K562 (cell line): ENCODE measurements around the gene CLASP1. TPM values are rescaled to one million over a fixed set of nuclear protein-coding genes. Genes with fewer than 3 reads are reported as not detected.

ENCODE experiments used
- ATF7 ChIP-seq: fragments of 450-650 bp; IDR thresholded peaks from 2 replicates; pipeline ENCODE4 v1.7.1; 2014; ENCODE audit warnings: mild to moderate bottlenecking, moderate library complexity
- HBP1 ChIP-seq: fragments of 450-650 bp; formaldehyde crosslinking; IDR thresholded peaks from 2 replicates; pipeline ENCODE4 v1.4.0; 2022; ENCODE audit warnings: missing genetic modification characterization
- KAT2B ChIP-seq: IDR thresholded peaks from one replicate; pipeline ENCODE4 v1.6.1; 2012; ENCODE audit warnings: low read depth, mild to moderate bottlenecking, control low read depth, inconsistent platforms, low read length, moderate library complexity
- KLF13 ChIP-seq: fragments of 450-650 bp; IDR thresholded peaks from 2 replicates; pipeline ENCODE4 v1.6.1; 2016; ENCODE audit warnings: missing genetic modification characterization, low read depth, mild to moderate bottlenecking, missing compliant biosample characterization, moderate library complexity, borderline replicate concordance
- MED1 ChIP-seq: sonication (generic); formaldehyde crosslinking; IDR thresholded peaks from 2 replicates; pipeline ENCODE4 v1.8.1; 2023; ENCODE audit warnings: missing genetic modification reagents, borderline replicate concordance
- NRF1 ChIP-seq, 2 experiments: fragments of 450-650 bp; IDR thresholded peaks in 1 of 2; conservative IDR thresholded peaks in 1 of 2; 2 replicates each; pipeline ENCODE4 v1.6.1; 2014; ENCODE audit warnings: mild to moderate bottlenecking in 2 of 2
- POLR2AphosphoS5 ChIP-seq: IDR thresholded peaks from 2 replicates; pipeline ENCODE4 v1.6.1; 2011; ENCODE audit warnings: mild to moderate bottlenecking, low read depth, low read length, moderate library complexity; ENCODE audit not compliant: control insufficient read depth, insufficient read depth
- TAF7 ChIP-seq: fragments of 450-650 bp; IDR thresholded peaks from 2 replicates; pipeline ENCODE4 v1.6.1; 2016; ENCODE audit warnings: missing genetic modification characterization, missing compliant biosample characterization
- ZNF316 ChIP-seq: fragments of 450-650 bp; IDR thresholded peaks from 2 replicates; pipeline ENCODE4 v1.6.1; 2016
- ZNF384 ChIP-seq: IDR thresholded peaks from 2 replicates; pipeline ENCODE4 v1.6.1; 2012; ENCODE audit warnings: low read depth, low read length, improper control_type of control experiment
- ZNF583 ChIP-seq: fragments of 250-450 bp; sonication (Bioruptor Pico); IDR thresholded peaks from 2 replicates; pipeline ENCODE4 v1.4.0; 2020
- ZNF77 ChIP-seq: fragments of 250-450 bp; sonication (Bioruptor Pico); IDR thresholded peaks from 2 replicates; pipeline ENCODE4 v1.5.0; 2020
- ZSCAN29 ChIP-seq: fragments of 450-650 bp; IDR thresholded peaks from 2 replicates; pipeline ENCODE4 v1.6.1; 2017
- ZZZ3 ChIP-seq: fragments of 450-650 bp; IDR thresholded peaks from 2 replicates; pipeline ENCODE4 v1.6.1; 2016; ENCODE audit warnings: antibody characterized with exemption, mild to moderate bottlenecking, moderate library complexity
- polyA plus RNA-seq, 8 experiments: library from polyadenylated mRNA; depleted of rRNA in 4 of 8; stranded (reverse) in 5 of 8; unstranded in 3 of 8; fragments of >200 nt; fragmentation: Nextera tagmentation in 2 of 8; fragmentation: Illumina TruSeq in 1 of 8; extraction: Ambion mirVana in 2 of 8; extraction: Trizol in 1 of 8; gene quantifications; 2 replicates each; pipeline versions ENCODE4 v1.2.1 to v1.2.3, GENCODE V29; 2011 to 2014; ENCODE audit warnings: inconsistent platforms in 1 of 8, missing spikeins in 1 of 8
- total RNA-seq, 7 experiments: library from RNA; depleted of rRNA in 6 of 7; stranded (reverse); fragments of >200 nt in 6 of 7; fragmentation: Illumina TruSeq in 2 of 7; extraction: Trizol in 2 of 7; gene quantifications; 2 replicates each; pipeline versions ENCODE4 v1.2.1 to v1.2.3, GENCODE V29; 2011 to 2021; ENCODE audit warnings: low replicate concordance in 1 of 7
- TF ChIP-seq, protein P1 (sequence below): IDR thresholded peaks from 2 replicates; pipeline ENCODE4 v1.6.1; 2011; ENCODE audit not compliant: insufficient read length; ENCODE audit errors: extremely low read depth
- TF ChIP-seq, protein P2 (sequence below), 3 experiments: fragments of 200-800 bp in 1 of 3; fragments of 250-450 bp in 1 of 3; fragments of 450-650 bp in 1 of 3; sonication (Bioruptor Pico) in 1 of 3; sonication (Bioruptor generic) in 1 of 3; formaldehyde crosslinking in 1 of 3; IDR thresholded peaks; 2 replicates each; pipeline versions ENCODE4 v1.6.1 to v1.8.0; 2016 to 2022; ENCODE audit warnings: mild to moderate bottlenecking in 2 of 3, missing genetic modification characterization in 2 of 3, missing compliant biosample characterization in 1 of 3, moderate library complexity in 1 of 3
- TF ChIP-seq, protein P3 (sequence below): IDR thresholded peaks from 2 replicates; pipeline ENCODE4 v1.6.1; 2012; ENCODE audit warnings: low read depth, low read length, improper control_type of control experiment, borderline replicate concordance
- TF ChIP-seq, protein P4 (sequence below): fragments of 250-450 bp; sonication (Bioruptor Pico); IDR thresholded peaks from 2 replicates; pipeline ENCODE4 v1.8.0; 2021; ENCODE audit warnings: moderate library complexity, mild to moderate bottlenecking, inconsistent platforms

Gene CLASP1
- total and polyA plus RNA-seq, 9 of the 15 experiments (the other 6 are each of a cell fraction or from before 2014, with no cell fraction given): 1.7 to 40.3 (median 20.7) TPM

- TF ChIP-seq POLR2AphosphoS5 (peak; percentile 63), ZNF316 (no peak), NRF1 (conservative IDR thresholded peaks at IDR 0.05 in 1 of 2, IDR thresholded peaks at IDR 0.05 in 1 of 2) (peak; percentile 98), KLF13 (tag) (no peak), ZSCAN29 (no peak), KAT2B (no peak), ZNF77 (CRISPR knock-in tag) (no peak), ZNF583 (no peak), ATF7 (peak; percentile 54; the same call in 1 of the 2 replicates), TAF7 (tag) (no peak; the same call in 1 of the 2 replicates), ZZZ3 (0 out of 2 replicates have a peak, but pooled peaks have one; percentile 56), ZNF384 (no peak), MED1 (no peak), HBP1 (CRISPR knock-in tag) (0 out of 2 replicates have a peak, but pooled peaks have one; percentile 51)
- TF ChIP-seq, protein P1, sequence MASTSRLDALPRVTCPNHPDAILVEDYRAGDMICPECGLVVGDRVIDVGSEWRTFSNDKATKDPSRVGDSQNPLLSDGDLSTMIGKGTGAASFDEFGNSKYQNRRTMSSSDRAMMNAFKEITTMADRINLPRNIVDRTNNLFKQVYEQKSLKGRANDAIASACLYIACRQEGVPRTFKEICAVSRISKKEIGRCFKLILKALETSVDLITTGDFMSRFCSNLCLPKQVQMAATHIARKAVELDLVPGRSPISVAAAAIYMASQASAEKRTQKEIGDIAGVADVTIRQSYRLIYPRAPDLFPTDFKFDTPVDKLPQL: peak; percentile 69
- TF ChIP-seq, protein P2, sequence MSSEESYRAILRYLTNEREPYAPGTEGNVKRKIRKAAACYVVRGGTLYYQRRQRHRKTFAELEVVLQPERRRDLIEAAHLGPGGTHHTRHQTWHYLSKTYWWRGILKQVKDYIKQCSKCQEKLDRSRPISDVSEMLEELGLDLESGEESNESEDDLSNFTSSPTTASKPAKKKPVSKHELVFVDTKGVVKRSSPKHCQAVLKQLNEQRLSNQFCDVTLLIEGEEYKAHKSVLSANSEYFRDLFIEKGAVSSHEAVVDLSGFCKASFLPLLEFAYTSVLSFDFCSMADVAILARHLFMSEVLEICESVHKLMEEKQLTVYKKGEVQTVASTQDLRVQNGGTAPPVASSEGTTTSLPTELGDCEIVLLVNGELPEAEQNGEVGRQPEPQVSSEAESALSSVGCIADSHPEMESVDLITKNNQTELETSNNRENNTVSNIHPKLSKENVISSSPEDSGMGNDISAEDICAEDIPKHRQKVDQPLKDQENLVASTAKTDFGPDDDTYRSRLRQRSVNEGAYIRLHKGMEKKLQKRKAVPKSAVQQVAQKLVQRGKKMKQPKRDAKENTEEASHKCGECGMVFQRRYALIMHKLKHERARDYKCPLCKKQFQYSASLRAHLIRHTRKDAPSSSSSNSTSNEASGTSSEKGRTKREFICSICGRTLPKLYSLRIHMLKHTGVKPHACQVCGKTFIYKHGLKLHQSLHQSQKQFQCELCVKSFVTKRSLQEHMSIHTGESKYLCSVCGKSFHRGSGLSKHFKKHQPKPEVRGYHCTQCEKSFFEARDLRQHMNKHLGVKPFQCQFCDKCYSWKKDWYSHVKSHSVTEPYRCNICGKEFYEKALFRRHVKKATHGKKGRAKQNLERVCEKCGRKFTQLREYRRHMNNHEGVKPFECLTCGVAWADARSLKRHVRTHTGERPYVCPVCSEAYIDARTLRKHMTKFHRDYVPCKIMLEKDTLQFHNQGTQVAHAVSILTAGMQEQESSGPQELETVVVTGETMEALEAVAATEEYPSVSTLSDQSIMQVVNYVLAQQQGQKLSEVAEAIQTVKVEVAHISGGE (CRISPR knock-in tag; IDR thresholded peaks at IDR 0.05): peak in 1 of 3 experiments; percentile 69; a peak in 2 of 6 replicates
- TF ChIP-seq, protein P3, sequence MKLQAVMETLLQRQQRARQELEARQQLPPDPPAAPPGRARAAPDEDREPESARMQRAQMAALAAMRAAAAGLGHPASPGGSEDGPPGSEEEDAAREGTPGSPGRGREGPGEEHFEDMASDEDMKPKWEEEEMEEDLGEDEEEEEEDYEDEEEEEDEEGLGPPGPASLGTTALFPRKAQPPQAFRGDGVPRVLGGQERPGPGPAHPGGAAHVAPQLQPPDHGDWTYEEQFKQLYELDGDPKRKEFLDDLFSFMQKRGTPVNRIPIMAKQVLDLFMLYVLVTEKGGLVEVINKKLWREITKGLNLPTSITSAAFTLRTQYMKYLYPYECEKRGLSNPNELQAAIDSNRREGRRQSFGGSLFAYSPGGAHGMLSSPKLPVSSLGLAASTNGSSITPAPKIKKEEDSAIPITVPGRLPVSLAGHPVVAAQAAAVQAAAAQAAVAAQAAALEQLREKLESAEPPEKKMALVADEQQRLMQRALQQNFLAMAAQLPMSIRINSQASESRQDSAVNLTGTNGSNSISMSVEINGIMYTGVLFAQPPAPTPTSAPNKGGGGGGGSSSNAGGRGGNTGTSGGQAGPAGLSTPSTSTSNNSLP: no peak
- TF ChIP-seq, protein P4, sequence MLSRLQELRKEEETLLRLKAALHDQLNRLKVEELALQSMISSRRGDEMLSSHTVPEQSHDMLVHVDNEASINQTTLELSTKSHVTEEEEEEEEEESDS (CRISPR knock-in tag): no peak
Measured at GRCh38 chr2:121649596-121650314, 493 bp upstream of the CLASP1 start (continued).
